NCI-H1417 treated with DMSO at 0.1 percent for 48 hours (cell line): ENCODE data around the gene TXN.
"Not testable (repeated sequence)": the region's sequence is repeated elsewhere in the genome, so short reads cannot be mapped to it uniquely, and the experiment has no call there.

Experiments used
- DNase-seq: peaks from one replicate; lab custom pipeline; 2025; lab: John Stamatoyannopoulos, UW

TXN gene

GRCh38 chr9:110208031-110208430, 48.3 kb downstream of the TXN start, which contains the start of gene C9orf152:
TSS of gene C9orf152 (minus strand) at chr9:110208159. CDS start at chr9:110207579, 580 bp downstream.
- DNase-seq: no peak

- DNase-seq: no peak
Observed at GRCh38 chr9:110207071-110207641, 49.2 kb downstream of the TXN start.

- no peak for DNase-seq
Observed at GRCh38 chr9:110206389-110206788, 49.9 kb downstream of the TXN start.

GRCh38 chr9:110205612-110206011, 50.7 kb downstream of the TXN start:
- not testable (repeated sequence) for DNase-seq

GRCh38 chr9:110202232-110202631, 54.1 kb downstream of the TXN start:
- DNase-seq: no peak

GRCh38 chr9:110199643-110200042, 56.7 kb downstream of the TXN start:
- no peak for DNase-seq

GRCh38 chr9:110198357-110198756, 58.0 kb downstream of the TXN start:
- no peak for DNase-seq

- no peak for DNase-seq
Observed at GRCh38 chr9:110197330-110198187, 58.7 kb downstream of the TXN start.

- not testable (repeated sequence) for DNase-seq
Observed at GRCh38 chr9:110196084-110196499, 60.2 kb downstream of the TXN start.
